Activated naive CD4-positive, alpha-beta T cell treated with anti-CD3 and anti-CD28 coated beads, Interleukin-2, amount 50 U/mL, for 16 hours (primary cell): ENCODE data around the gene KLHL2.
"Not testable (repeated sequence)": the region's sequence is repeated elsewhere in the genome, so short reads cannot be mapped to it uniquely, and the experiment has no call there.

Experiments used
- DNase-seq: peaks from one replicate; pipeline ENCODE4 v3.0.0-alpha.2; 2020

KLHL2 gene

GRCh38 chr4:165203541-165204461 lies 3.6 kb upstream of the KLHL2 start:
- DNase-seq, result no peak

DNA sequence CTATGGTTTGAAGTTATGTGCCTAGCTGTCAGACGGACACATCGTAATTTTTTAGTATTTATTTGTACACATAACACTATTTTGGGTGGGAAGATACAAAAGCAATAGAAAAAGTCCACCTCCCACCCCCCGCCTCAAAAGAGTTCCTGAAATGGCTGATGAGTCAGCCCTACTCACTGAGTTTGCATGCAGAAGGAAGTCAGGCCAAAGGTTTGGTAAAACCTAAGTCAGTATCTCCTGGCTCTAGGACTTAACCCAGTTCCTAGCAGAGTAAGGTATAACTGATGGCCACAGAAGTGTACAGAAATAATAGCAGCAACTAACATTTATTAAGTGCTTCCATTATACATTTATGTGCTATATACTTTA lies 2.9 kb upstream of the KLHL2 start:
- peak; percentile 30 for DNase-seq

DNA sequence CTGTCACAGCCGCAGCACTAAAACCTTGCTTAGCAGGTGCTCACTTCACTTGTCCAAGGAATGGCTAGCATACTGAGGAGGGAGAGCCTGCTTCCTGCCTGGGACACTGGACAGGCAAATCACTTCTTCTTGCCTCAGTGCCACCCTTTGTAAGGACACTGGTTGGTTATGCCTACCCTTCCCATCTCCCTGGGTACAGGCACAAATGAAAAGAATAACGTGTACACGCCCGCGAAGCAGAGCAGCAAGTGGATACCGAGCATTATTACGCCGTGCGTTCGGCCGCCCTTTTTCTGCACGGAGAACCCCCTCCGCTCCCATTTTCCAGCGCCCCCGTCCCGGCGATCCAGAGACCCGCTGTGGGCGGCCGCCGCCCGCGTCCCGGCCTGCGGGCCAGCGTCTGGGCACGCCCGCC lies 338 bp upstream of the KLHL2 start:
- no peak for DNase-seq

DNA sequence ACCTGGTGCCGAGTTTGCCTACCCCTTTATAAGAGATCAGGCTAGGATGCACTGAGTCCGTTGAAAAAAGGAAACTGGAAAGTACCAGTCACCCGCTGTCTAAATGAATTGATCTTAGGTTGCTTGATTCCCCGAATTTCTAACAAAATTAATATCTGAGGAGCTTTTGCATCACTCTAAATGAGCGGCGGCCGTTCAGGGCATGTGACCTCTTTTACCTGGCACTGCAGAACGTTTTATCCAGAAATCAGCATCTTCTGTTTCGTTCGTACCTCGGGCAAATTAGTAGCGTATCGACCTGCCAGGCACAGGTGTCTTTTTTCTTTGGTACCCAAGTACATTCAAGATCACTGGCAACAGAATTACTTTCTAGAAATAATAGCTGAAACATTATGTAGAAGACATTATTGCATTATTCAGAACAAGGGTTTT lies 876 bp downstream of the KLHL2 start:
- no peak for DNase-seq

- DNase-seq, result no peak
Measured at GRCh38 chr4:165208741-165209388, 1.5 kb downstream of the KLHL2 start.

DNA sequence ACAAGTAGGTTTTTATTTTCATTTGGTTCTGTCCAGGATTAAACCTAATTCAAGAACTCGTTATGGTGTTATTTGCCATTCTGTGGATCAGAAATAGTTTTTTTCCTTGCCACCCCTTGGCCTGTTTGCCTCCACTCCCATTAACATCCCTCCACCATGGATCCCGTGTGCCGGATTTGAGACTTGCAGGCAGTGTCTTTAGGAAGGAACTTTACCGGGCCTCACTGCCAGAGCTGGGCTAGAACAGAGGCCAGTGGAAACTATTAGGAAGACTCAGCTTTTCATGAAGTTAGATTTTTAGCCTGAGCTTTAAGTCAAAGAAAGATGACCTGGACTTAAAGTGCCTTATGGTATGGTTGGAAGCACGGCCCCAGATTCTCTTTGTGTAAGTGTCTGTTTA lies 2.4 kb downstream of the KLHL2 start:
- DNase-seq, result no peak

- no peak for DNase-seq
Measured at GRCh38 chr4:165210566-165210965, 3.2 kb downstream of the KLHL2 start.

DNA sequence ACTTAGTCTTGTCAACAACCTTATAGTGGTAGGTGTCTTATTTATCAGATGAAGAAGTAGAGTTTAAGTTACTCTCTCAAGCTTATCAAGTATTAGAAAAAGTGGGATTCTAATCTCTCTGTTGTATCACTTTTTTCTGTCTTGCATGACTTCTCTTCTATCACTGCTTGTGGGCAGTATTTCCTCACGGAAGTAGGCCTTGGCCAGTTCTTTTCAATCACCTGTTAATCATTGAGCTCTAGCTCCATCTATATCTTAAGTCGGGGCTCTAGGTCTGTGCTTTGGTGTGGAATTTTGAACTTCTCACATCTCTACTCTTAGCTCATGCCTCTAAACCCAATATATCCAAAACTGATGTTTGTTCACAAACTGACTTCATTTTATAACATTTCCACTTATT lies 5.3 kb downstream of the KLHL2 start:
- not testable (repeated sequence) for DNase-seq

- not testable (repeated sequence) for DNase-seq
Measured at GRCh38 chr4:165213404-165213803, 6.0 kb downstream of the KLHL2 start.

DNA sequence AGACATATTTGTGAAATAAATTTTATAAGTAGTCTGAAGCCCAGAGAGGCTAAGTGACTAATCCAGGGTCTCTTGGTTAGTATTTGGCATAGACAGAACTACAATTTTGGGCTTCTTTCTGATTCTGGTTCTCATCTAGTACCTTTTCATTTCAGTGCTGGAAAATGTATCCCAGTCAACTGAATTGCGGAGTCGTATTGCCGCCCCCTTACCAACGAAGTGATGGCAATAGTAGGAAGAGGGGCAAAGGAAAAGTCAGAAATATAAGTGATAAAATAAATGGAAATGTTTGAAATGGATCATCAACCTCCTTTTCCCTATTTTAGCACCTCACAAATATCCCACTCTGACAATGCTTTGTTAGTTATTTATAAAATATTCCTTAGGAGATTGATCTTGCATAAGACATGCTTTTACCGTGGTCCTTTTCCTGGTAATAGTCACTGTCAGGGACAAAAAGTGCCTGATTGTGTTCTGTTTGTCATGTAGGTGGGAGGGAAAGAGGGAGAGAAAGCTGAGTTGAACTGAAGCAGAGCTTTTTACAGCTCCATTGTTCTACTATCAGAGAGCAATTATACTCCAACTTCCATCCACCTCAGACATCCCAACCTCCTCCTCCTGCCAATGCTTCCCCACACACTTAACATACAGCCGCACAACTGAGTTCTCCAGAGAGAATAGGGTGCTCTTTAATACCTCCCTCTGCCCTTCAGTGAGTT lies 6.8 kb downstream of the KLHL2 start:
- DNase-seq, result not testable (repeated sequence)

DNA sequence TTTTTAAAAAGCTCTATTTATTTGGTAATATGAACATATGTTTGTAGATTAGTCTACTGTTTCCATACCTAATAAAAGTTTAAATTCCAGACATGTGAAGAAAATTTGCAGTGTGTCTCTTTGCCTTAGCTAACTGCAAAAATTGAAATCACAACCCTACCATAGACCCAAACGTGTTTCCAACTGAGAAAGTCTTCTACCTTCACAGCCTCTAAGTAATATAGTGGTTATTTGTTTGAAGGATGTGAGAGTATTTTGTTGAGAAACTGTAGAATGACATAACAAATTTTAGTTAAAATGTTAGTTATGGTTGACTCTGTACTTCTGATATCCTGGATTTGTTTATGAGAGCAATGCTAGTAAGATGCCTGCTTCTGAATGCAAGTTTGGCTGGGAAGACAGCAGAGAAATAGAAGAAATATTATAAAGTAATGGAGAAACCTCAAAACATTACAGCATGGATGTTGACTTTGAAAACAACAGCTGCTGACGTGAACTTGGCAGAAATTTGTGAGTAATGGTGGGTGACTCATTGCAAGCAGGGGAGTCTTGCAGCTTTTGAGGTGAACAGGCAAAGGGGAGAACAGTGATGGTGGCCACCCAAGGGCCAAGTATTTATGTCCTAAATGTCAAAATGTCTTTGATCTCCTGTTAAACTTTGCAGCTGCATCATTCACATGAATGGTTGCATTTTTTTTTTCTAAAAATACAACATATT lies 7.8 kb downstream of the KLHL2 start:
- peak; percentile 39 for DNase-seq

GRCh38 chr4:165215761-165216487 lies 8.6 kb downstream of the KLHL2 start:
- not testable (repeated sequence) for DNase-seq

DNA sequence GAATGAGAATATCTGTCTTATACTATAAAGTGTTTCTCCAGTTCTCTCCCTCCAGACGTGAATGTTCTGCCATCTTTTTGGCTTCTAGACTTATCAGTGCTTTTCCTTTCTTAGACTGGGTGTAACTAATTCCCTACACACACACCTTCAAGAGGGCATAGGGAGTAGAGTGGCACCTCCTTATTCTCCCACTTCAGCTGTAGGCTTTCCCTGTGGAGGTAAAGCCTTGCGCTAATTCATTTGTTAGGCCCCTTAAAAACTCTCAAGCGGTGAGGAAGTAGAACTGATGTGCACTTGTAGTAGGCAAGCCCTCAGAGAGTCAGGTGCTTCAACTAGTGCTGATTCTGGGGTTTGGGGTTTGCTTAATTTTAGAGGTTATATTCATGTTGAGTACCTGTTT lies 10.0 kb downstream of the KLHL2 start:
- no peak for DNase-seq

- not testable (repeated sequence) for DNase-seq
Measured at GRCh38 chr4:165221306-165221705, 13.9 kb downstream of the KLHL2 start.

GRCh38 chr4:165221993-165222650 lies 14.8 kb downstream of the KLHL2 start:
- DNase-seq, result not testable (repeated sequence)

DNA sequence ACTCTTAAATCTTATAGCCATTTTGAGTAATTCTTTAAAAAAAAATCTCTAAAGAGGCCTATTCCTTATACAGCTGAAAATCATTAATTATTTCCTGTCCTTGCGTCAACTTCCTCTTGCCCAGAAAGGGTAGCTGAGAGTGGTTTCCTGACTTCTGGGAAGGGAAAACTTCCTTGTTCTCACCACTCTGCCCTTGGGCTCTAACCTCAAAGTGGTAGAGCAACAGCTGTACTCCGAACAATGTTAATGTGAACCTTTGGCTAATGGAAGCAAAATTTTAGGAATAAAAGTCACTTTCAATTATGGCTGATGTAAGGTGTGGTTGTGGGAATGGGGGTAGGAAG lies 15.3 kb downstream of the KLHL2 start:
- no peak for DNase-seq

DNA sequence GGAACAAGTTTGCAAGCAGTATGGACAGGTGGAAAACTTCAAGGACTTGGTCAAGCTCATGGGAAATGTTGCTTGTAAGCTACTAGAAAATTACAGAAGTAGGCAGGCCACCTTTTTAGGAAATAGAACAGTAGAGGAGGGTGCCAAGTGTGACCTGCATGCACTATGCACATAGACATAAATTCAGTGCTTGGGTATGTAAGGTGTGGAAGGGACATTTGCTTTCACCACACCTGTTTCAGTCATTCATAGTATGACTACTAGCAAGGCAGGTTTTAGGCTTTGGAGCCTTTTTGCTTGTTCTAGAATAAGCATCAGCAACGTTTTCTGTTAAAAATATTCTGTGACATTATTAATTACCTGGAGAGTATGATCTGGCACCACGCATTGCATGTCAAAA lies 20.0 kb downstream of the KLHL2 start:
- not testable (repeated sequence) for DNase-seq

- DNase-seq, result not testable (repeated sequence)
Measured at GRCh38 chr4:165229490-165230200, 22.3 kb downstream of the KLHL2 start.

- DNase-seq, result not testable (repeated sequence)
Measured at GRCh38 chr4:165232623-165233433, 25.5 kb downstream of the KLHL2 start.

DNA sequence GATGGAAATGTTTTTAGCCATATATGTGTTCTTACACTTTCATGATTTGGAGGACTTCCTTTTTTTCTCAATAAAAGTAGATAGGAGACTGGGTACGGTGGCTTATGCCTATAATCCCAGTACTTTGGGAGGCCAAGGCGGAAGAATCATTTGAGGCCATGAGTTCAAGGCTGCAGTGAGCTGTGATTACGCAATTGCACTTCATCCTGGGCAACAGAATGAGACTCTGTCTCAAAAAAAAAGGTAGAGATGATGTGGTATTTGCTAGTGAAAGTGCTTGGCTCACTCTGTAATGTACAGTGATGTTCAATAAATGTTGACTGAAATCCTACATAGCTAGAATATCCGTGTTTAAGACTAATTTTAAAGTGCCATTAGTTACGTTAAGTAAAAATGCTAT lies 27.4 kb downstream of the KLHL2 start:
- no peak for DNase-seq
